DOHH2 (cell line): ENCODE data around the gene SLC10A6.

Source experiments
- H3F3A ChIP-seq: fragments of 200-600 bp; sonication (generic), shearing (Covaris generic); 2 replicates; pipeline ENCODE4 v1.6.0; 2016; ENCODE audit warnings: antibody characterized with exemption, mild to moderate bottlenecking; ENCODE audit not compliant: control insufficient read depth, insufficient read depth
- H3K27ac ChIP-seq: fragments of 200-600 bp; sonication (generic); 2 replicates; pipeline ENCODE4 v1.5.1; 2014; ENCODE audit warnings: low read depth, mild to moderate bottlenecking, low read length, moderate library complexity
- H3K27me3 ChIP-seq: fragments of 200-600 bp; sonication (generic); 2 replicates; pipeline ENCODE4 v1.6.1; 2014; ENCODE audit warnings: mild to moderate bottlenecking, low read length, mixed read lengths; ENCODE audit not compliant: control insufficient read depth
- H3K36me3 ChIP-seq: fragments of 200-600 bp; sonication (generic); 2 replicates; pipeline ENCODE4 v1.6.1; 2014; ENCODE audit warnings: mild to moderate bottlenecking, low read length, moderate library complexity, mixed read lengths; ENCODE audit not compliant: control insufficient read depth
- H3K4me1 ChIP-seq: fragments of 200-600 bp; sonication (generic); 2 replicates; pipeline ENCODE4 v1.6.1; 2014; ENCODE audit warnings: mild to moderate bottlenecking, low read length, mixed read lengths; ENCODE audit not compliant: control insufficient read depth
- H3K4me2 ChIP-seq: fragments of 200-600 bp; sonication (generic); 2 replicates; pipeline ENCODE4 v1.6.0; 2014; ENCODE audit warnings: mild to moderate bottlenecking, low read length, moderate library complexity
- H3K4me3 ChIP-seq: fragments of 200-600 bp; sonication (generic); 2 replicates; pipeline ENCODE4 v1.5.1; 2014; ENCODE audit warnings: mild to moderate bottlenecking, low read length, mixed read lengths
- H3K79me2 ChIP-seq: fragments of 200-600 bp; sonication (generic); 2 replicates; pipeline ENCODE4 v1.6.1; 2014; ENCODE audit warnings: mild to moderate bottlenecking, low read length, mixed read lengths; ENCODE audit not compliant: control insufficient read depth
- H3K9me2 ChIP-seq: fragments of 200-600 bp; sonication (generic); replicated peaks from 2 replicates; pipeline ENCODE4 v1.6.1; 2014; ENCODE audit warnings: mild to moderate bottlenecking, low read length, mixed read lengths; ENCODE audit not compliant: control insufficient read depth
- H3K9me3 ChIP-seq: fragments of 200-600 bp; sonication (generic); 2 replicates; pipeline ENCODE4 v1.6.1; 2014; ENCODE audit warnings: antibody characterized with exemption, low read length, mixed read lengths; ENCODE audit not compliant: control insufficient read depth, insufficient read depth
- H4K20me1 ChIP-seq: fragments of 200-600 bp; sonication (generic); 2 replicates; pipeline ENCODE4 v1.6.0; 2014; ENCODE audit warnings: low read depth, mild to moderate bottlenecking, antibody characterized with exemption, low read length, moderate library complexity; ENCODE audit not compliant: control insufficient read depth, insufficient read depth
- CTCF ChIP-seq: fragments of 200-600 bp; sonication (generic); IDR thresholded peaks from one replicate; pipeline ENCODE4 v1.5.1; 2014; ENCODE audit warnings: antibody characterized with exemption, mild to moderate bottlenecking, low read depth, low read length; ENCODE audit not compliant: poor library complexity, severe bottlenecking
- EZH2phosphoT487 ChIP-seq: fragments of 200-600 bp; sonication (generic); IDR thresholded peaks from 2 replicates; pipeline ENCODE4 v1.6.1; 2017; ENCODE audit warnings: borderline replicate concordance, mild to moderate bottlenecking, antibody characterized with exemption, low read length, moderate library complexity, mixed read lengths

The SLC10A6 gene

GRCh38 chr4:86856896-86857295, 7.7 kb upstream of the SLC10A6 start:
- Histone ChIP-seq H3K4me3 (no peak overlapping the region), H3K4me2 (no peak overlapping the region), H3K9me2 (no peaks in the 10 kb centered on the region), H3K9me3 (no peaks in the 10 kb centered on the region), H3K36me3 (no peaks in the 10 kb centered on the region), H3K27me3 (no peaks in the 10 kb centered on the region), H3K4me1 (no peaks in the 10 kb centered on the region), H3F3A (no peaks in the 10 kb centered on the region), H3K79me2 (no peaks in the 10 kb centered on the region), H4K20me1 (no peaks in the 10 kb centered on the region), H3K27ac (no peak overlapping the region)
- TF ChIP-seq CTCF (no peak), EZH2phosphoT487 (no peak)

GRCh38 chr4:86855572-86855971, 6.4 kb upstream of the SLC10A6 start:
- Histone ChIP-seq H3K4me2 (no peak overlapping the region), H3K4me1 (no peaks in the 10 kb centered on the region), H4K20me1 (no peaks in the 10 kb centered on the region), H3K4me3 (no peak overlapping the region), H3K79me2 (no peaks in the 10 kb centered on the region), H3K9me2 (no peaks in the 10 kb centered on the region), H3K36me3 (no peaks in the 10 kb centered on the region), H3K9me3 (no peaks in the 10 kb centered on the region), H3F3A (no peaks in the 10 kb centered on the region), H3K27me3 (no peaks in the 10 kb centered on the region), H3K27ac (no peak overlapping the region)
- no peak for TF ChIP-seq EZH2phosphoT487
- TF ChIP-seq CTCF = no peak

GRCh38 chr4:86853209-86853608, 4.0 kb upstream of the SLC10A6 start:
- H4K20me1 ChIP-seq = no peaks in the 10 kb centered on the region
- H3K79me2 ChIP-seq = no peaks in the 10 kb centered on the region
- TF ChIP-seq CTCF = no peak
- no peak for TF ChIP-seq EZH2phosphoT487
- no peaks in the 10 kb centered on the region for H3F3A ChIP-seq
- no peak overlapping the region for H3K27ac ChIP-seq
- no peaks in the 10 kb centered on the region; the same call in 1 of the 2 replicates for H3K27me3 ChIP-seq
- H3K4me2 ChIP-seq = no peak overlapping the region
- no peaks in the 10 kb centered on the region for H3K4me1 ChIP-seq
- no peaks in the 10 kb centered on the region for H3K9me2 ChIP-seq
- H3K36me3 ChIP-seq = no peaks in the 10 kb centered on the region
- no peak overlapping the region for H3K4me3 ChIP-seq
- no peaks in the 10 kb centered on the region for H3K9me3 ChIP-seq

- TF ChIP-seq CTCF (no peak), EZH2phosphoT487 (no peak)
- H3K27ac ChIP-seq = no peak overlapping the region
- no peaks in the 10 kb centered on the region for H3K4me1 ChIP-seq
- no peaks in the 10 kb centered on the region for H3K9me2 ChIP-seq
- H3K27me3 ChIP-seq = peaks cover 3% of the 10 kb centered on the region; the same call in 1 of the 2 replicates
- no peaks in the 10 kb centered on the region for H3K36me3 ChIP-seq
- H3K4me2 ChIP-seq = no peak overlapping the region
- H4K20me1 ChIP-seq = no peaks in the 10 kb centered on the region
- no peaks in the 10 kb centered on the region for H3F3A ChIP-seq
- H3K9me3 ChIP-seq = no peaks in the 10 kb centered on the region
- no peaks in the 10 kb centered on the region for H3K79me2 ChIP-seq
- H3K4me3 ChIP-seq = no peak overlapping the region
These were observed 1.0 kb downstream of the SLC10A6 start for GRCh38 chr4:86848136-86848535.
